H9 (cell line): Measurements from ENCODE around the gene SDC3. TPM values are rescaled to one million over a fixed set of nuclear protein-coding genes. Genes with fewer than 3 reads are reported as not detected.
A peak's percentile ranks its signal among the peaks of the same experiment; 100 is the strongest.

Experiments
- DNase-seq: peaks from one replicate; pipeline ENCODE4 v3.0.0-alpha.2; 2017
- H2AFZ ChIP-seq: one replicate; pipeline ENCODE4 v1.6.1; 2013; ENCODE audit warnings: mild to moderate bottlenecking, low read length, control low read depth, moderate library complexity
- H2AK5ac ChIP-seq: 2 replicates; pipeline ENCODE4 v1.6.1; 2013; ENCODE audit warnings: low read length, control low read depth, mixed read lengths; ENCODE audit not compliant: insufficient read length
- H2BK120ac ChIP-seq: one replicate; pipeline ENCODE4 v1.6.1; 2013; ENCODE audit warnings: low read depth, mild to moderate bottlenecking, low read length, control low read depth, inconsistent platforms; ENCODE audit not compliant: poor library complexity, severe bottlenecking
- H2BK12ac ChIP-seq: 2 replicates; pipeline ENCODE4 v1.6.1; 2013; ENCODE audit warnings: low read length, control low read depth, mixed read lengths, low read depth; ENCODE audit not compliant: insufficient read length
- H2BK15ac ChIP-seq: 2 replicates; pipeline ENCODE4 v1.6.1; 2013; ENCODE audit warnings: low read depth, low read length, control low read depth
- H2BK20ac ChIP-seq: one replicate; pipeline ENCODE4 v1.6.1; 2013; ENCODE audit warnings: low read depth, mild to moderate bottlenecking, low read length, control low read depth, inconsistent platforms; ENCODE audit not compliant: poor library complexity, severe bottlenecking
- H2BK5ac ChIP-seq: 2 replicates; pipeline ENCODE4 v1.6.1; 2013; ENCODE audit warnings: low read length, control low read depth, mixed read lengths; ENCODE audit not compliant: insufficient read length
- H3K14ac ChIP-seq: 2 replicates; pipeline ENCODE4 v1.6.1; 2013; ENCODE audit warnings: low read length, control low read depth; ENCODE audit not compliant: insufficient read depth
- H3K18ac ChIP-seq: 2 replicates; pipeline ENCODE4 v1.6.1; 2013; ENCODE audit warnings: low read depth, mild to moderate bottlenecking, mixed read lengths, low read length, control low read depth; ENCODE audit not compliant: insufficient read length
- H3K23ac ChIP-seq: 2 replicates; pipeline ENCODE4 v1.6.1; 2013; ENCODE audit warnings: low read length, control low read depth, mixed read lengths, low read depth; ENCODE audit not compliant: insufficient read length
- H3K23me2 ChIP-seq: 2 replicates; pipeline ENCODE4 v1.6.1; 2013; ENCODE audit warnings: low read depth, mild to moderate bottlenecking, mixed read lengths, low read length, control low read depth; ENCODE audit not compliant: insufficient read length, poor library complexity, severe bottlenecking
- H3K27ac ChIP-seq: 2 replicates; pipeline ENCODE4 v1.5.1; 2013; ENCODE audit warnings: low read length, control low read depth, mixed read lengths, low read depth; ENCODE audit not compliant: insufficient read length
- H3K27me3 ChIP-seq: 2 replicates; pipeline ENCODE4 v1.6.1; 2013; ENCODE audit warnings: low read length, control low read depth, inconsistent platforms; ENCODE audit not compliant: insufficient read depth
- H3K4ac ChIP-seq: 2 replicates; pipeline ENCODE4 v1.6.1; 2013; ENCODE audit warnings: low read depth, mild to moderate bottlenecking, control low read depth, inconsistent platforms, low read length, moderate library complexity
- H3K4me1 ChIP-seq: 2 replicates; pipeline ENCODE4 v1.6.1; 2013; ENCODE audit warnings: low read length, control low read depth, inconsistent platforms; ENCODE audit not compliant: insufficient read depth
- H3K4me2 ChIP-seq: 2 replicates; pipeline ENCODE4 v1.6.1; 2013; ENCODE audit warnings: low read length, control low read depth, mixed read lengths; ENCODE audit not compliant: insufficient read length, insufficient read depth
- H3K56ac ChIP-seq: 2 replicates; pipeline ENCODE4 v1.6.1; 2013; ENCODE audit warnings: low read depth, mild to moderate bottlenecking, mixed read lengths, low read length, control low read depth; ENCODE audit not compliant: insufficient read length
- H3K79me1 ChIP-seq: 2 replicates; pipeline ENCODE4 v1.6.1; 2013; ENCODE audit warnings: low read depth, mild to moderate bottlenecking, moderate library complexity, low read length, control low read depth, inconsistent platforms; ENCODE audit not compliant: insufficient read depth, poor library complexity, severe bottlenecking
- H3K79me2 ChIP-seq: 2 replicates; pipeline ENCODE4 v1.6.1; 2013; ENCODE audit warnings: low read length, control low read depth, inconsistent platforms; ENCODE audit not compliant: insufficient read depth
- H3K9ac ChIP-seq: 2 replicates; pipeline ENCODE4 v1.6.1; 2013; ENCODE audit warnings: low read length, control low read depth, mixed read lengths; ENCODE audit not compliant: insufficient read length; ENCODE audit errors: extremely low read depth
- H3K9me3 ChIP-seq: one replicate; pipeline ENCODE4 v1.6.1; 2013; ENCODE audit warnings: low read depth, low read length, inconsistent platforms; ENCODE audit not compliant: control insufficient read depth
- H3T11ph ChIP-seq: one replicate; pipeline ENCODE4 v1.6.1; 2013; ENCODE audit warnings: mild to moderate bottlenecking, low read length, control low read depth, inconsistent platforms
- H4K20me1 ChIP-seq: one replicate; pipeline ENCODE4 v1.6.1; 2013; ENCODE audit not compliant: control insufficient read depth, insufficient read length, insufficient read depth
- H4K5ac ChIP-seq: 2 replicates; pipeline ENCODE4 v1.6.1; 2013; ENCODE audit warnings: low read depth, mild to moderate bottlenecking, mixed read lengths, low read length, control low read depth; ENCODE audit not compliant: insufficient read length
- H4K8ac ChIP-seq: replicated peaks from 2 replicates; pipeline ENCODE4 v1.6.1; 2013; ENCODE audit warnings: low read length, control low read depth, mixed read lengths, low read depth; ENCODE audit not compliant: insufficient read length
- H4K91ac ChIP-seq: 2 replicates; pipeline ENCODE4 v1.6.1; 2013; ENCODE audit warnings: low read depth, mild to moderate bottlenecking, moderate library complexity, mixed read lengths, low read length, control low read depth; ENCODE audit not compliant: insufficient read length
- H3K27ac Mint-ChIP-seq, 3 experiments: 2 replicates in 2 of 3; 3 replicates in 1 of 3; pipeline ENCODE4 v1.8.0; 2020 to 2021; ENCODE audit warnings: mixed read lengths in 3 of 3, mild to moderate bottlenecking in 1 of 3, moderate library complexity in 1 of 3
- H3K27me3 Mint-ChIP-seq: 2 replicates; pipeline ENCODE4 v1.8.0; 2021; ENCODE audit warnings: low read depth, mild to moderate bottlenecking, moderate library complexity, mixed read lengths
- H3K36me3 Mint-ChIP-seq, 3 experiments: 2 replicates in 2 of 3; 3 replicates in 1 of 3; pipeline ENCODE4 v1.8.0; 2020 to 2021; ENCODE audit warnings: low read depth in 3 of 3, mixed read lengths in 3 of 3; ENCODE audit not compliant: insufficient read depth in 1 of 3
- H3K4me1 Mint-ChIP-seq, 2 experiments: 2 replicates each; pipeline ENCODE4 v1.8.0; 2020; ENCODE audit warnings: mixed read lengths in 2 of 2
- H3K4me3 Mint-ChIP-seq, 2 experiments: 2 replicates in 1 of 2; 3 replicates in 1 of 2; pipeline ENCODE4 v1.8.0; 2020 to 2021; ENCODE audit warnings: mild to moderate bottlenecking in 2 of 2, mixed read lengths in 2 of 2, moderate library complexity in 1 of 2
- H3K9me3 Mint-ChIP-seq, 2 experiments: 2 replicates in 1 of 2; 3 replicates in 1 of 2; pipeline ENCODE4 v1.8.0; 2020; ENCODE audit warnings: mild to moderate bottlenecking in 2 of 2, mixed read lengths in 2 of 2, moderate library complexity in 1 of 2
- WGBS: extraction: QIAGEN DNeasy Blood & Tissue Kit; methylation state at CpG from one replicate; pipeline ENCODE4 v1.1.7; 2013; ENCODE audit warnings: missing lambda C conversion rate, low lambda C conversion rate, mixed read lengths; ENCODE audit not compliant: insufficient read length; ENCODE audit errors: extremely low coverage; 5-methylcytosine and 5-hydroxymethylcytosine counted together
- total RNA-seq: library from RNA; stranded (reverse); gene quantifications from 2 replicates; pipeline ENCODE4 v1.2.1, GENCODE V29; 2021
- TF ChIP-seq, protein P1 (sequence below): fragments of 200-600 bp; sonication (generic); conservative IDR thresholded peaks from 3 replicates; pipeline ENCODE4 v1.8.0; 2021; ENCODE audit warnings: antibody characterized with exemption, mild to moderate bottlenecking

SDC3 gene
- total RNA-seq, 1 experiment from 2014 or later: 25.9 TPM

DNA sequence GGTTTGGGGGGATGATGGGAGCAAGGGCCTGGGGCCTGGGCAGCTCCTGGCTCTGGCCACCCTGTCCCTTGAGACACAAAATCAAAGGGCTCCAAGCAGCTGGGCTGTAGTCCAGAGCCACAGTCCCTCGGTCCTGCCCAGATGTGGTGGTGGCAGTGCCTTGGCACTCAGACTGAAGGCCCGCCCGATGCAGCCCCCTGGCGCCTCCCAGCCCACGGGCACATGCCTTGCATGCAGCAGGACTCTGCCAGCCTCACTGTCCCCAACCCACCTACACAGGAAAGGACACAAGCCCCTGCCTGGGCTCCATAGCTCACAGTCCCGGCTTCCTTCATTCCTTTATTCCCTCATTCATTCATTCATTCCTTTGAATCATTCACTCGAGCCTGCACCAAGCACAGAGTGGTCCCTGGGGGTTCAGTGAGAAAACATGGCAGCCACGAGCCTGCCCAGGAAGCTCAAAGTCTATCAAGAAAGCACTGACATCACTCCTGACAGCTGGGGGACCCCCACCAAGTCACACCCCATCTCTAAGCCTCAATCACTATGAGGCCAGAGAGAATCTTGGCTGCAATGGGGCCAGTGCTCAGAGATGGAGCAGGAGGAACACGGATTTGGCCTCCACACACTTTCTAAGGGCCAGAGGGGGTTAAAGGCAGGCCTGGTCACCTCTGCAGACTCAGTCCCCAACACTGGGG lies 5.8 kb downstream of the SDC3 start:
- Histone ChIP-seq H3K27me3 (no peaks in the 10 kb centered on the region), H4K20me1 (peaks cover 6% of the 10 kb centered on the region), H2BK5ac (no peak overlapping the region), H2BK120ac (no peak overlapping the region), H3K9ac (no peak overlapping the region), H3K56ac (no peak overlapping the region), H3K4ac (no peak overlapping the region), H4K91ac (no peak overlapping the region), H3K23ac (no peak overlapping the region), H3K14ac (no peak overlapping the region), H4K5ac (no peak overlapping the region), H2AFZ (no peak overlapping the region), H2BK12ac (no peak overlapping the region), H3K9me3 (no peaks in the 10 kb centered on the region), H2BK20ac (no peak overlapping the region), H2BK15ac (no peak overlapping the region), H3K23me2 (peaks cover 4% of the 10 kb centered on the region), H3K79me2 (0 out of 2 replicates have a peak, but pooled peaks cover 2% of the 10 kb centered on the region), H3K27ac (no peak overlapping the region), H3K18ac (no peak overlapping the region), H4K8ac (no peak overlapping the region), H3K4me1 (no peaks in the 10 kb centered on the region; the same call in 1 of the 2 replicates), H3K4me2 (no peak overlapping the region), H3T11ph (no peak overlapping the region), H2AK5ac (no peak overlapping the region), H3K79me1 (no peaks in the 10 kb centered on the region)
- peak overlapping the region in 2 of 3 experiments; percentile 37 to 83; a peak in 4 of 7 replicates for H3K27ac Mint-ChIP-seq
- H3K36me3 Mint-ChIP-seq: no peaks in the 10 kb centered on the region
- H3K4me3 Mint-ChIP-seq: no peak overlapping the region
- H3K27me3 Mint-ChIP-seq: peaks cover 15% of the 10 kb centered on the region
- no peaks in the 10 kb centered on the region for H3K9me3 Mint-ChIP-seq
- TF ChIP-seq, protein P1, sequence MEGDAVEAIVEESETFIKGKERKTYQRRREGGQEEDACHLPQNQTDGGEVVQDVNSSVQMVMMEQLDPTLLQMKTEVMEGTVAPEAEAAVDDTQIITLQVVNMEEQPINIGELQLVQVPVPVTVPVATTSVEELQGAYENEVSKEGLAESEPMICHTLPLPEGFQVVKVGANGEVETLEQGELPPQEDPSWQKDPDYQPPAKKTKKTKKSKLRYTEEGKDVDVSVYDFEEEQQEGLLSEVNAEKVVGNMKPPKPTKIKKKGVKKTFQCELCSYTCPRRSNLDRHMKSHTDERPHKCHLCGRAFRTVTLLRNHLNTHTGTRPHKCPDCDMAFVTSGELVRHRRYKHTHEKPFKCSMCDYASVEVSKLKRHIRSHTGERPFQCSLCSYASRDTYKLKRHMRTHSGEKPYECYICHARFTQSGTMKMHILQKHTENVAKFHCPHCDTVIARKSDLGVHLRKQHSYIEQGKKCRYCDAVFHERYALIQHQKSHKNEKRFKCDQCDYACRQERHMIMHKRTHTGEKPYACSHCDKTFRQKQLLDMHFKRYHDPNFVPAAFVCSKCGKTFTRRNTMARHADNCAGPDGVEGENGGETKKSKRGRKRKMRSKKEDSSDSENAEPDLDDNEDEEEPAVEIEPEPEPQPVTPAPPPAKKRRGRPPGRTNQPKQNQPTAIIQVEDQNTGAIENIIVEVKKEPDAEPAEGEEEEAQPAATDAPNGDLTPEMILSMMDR: no peak
- no CpG with 5 or more reads among the region's 9 CpGs for WGBS
- peaks cover 34 to 54% of the 10 kb centered on the region in 2 experiments for H3K4me1 Mint-ChIP-seq
- no peak for DNase-seq
